Skeletal muscle cell (primary cell): ENCODE results near the gene HNRNPDL.
"Not testable (repeated sequence)": the region's sequence is repeated elsewhere in the genome, so short reads cannot be mapped to it uniquely, and the experiment has no call there.

Experiments
- DNase-seq: peaks from one replicate; pipeline ENCODE4 v3.0.0-alpha.2; 2010; ENCODE audit warnings: low read depth
- H3K4me3 ChIP-seq: 2 replicates; pipeline ENCODE4 v1.5.1; 2011; ENCODE audit warnings: low read depth, mild to moderate bottlenecking, control low read depth, low read length, moderate library complexity

The HNRNPDL gene

GRCh38 chr4:82436130-82436529, 5.9 kb upstream of the HNRNPDL start:
- no peak for DNase-seq
- H3K4me3 ChIP-seq = no peak overlapping the region

GRCh38 chr4:82434949-82435348, 4.7 kb upstream of the HNRNPDL start:
- H3K4me3 ChIP-seq = no peak overlapping the region
- no peak for DNase-seq

DNA sequence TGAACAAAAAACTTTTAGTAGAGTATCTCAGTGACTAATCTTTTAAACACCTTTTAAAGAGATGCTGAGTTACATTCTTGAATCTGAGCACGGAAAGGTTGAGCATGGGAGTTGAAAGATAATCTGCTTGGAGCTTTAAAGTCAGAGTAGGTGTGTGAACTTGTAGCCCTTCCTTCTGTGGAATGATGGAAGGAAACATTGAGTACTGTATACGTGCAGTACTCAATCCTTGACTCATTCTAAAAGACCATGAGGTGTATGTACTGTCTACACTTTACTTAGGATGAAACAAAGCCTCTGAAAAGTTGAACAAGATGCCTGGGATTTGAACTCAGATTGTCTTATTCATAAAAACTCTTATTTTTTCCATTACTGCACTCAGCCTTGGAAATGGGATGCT, 3.5 kb upstream of the HNRNPDL start:
- no peak for DNase-seq
- H3K4me3 ChIP-seq = no peak overlapping the region

- no peak for DNase-seq
- no peak overlapping the region for H3K4me3 ChIP-seq
Observed at GRCh38 chr4:82432596-82432995, 2.3 kb upstream of the HNRNPDL start.

DNA sequence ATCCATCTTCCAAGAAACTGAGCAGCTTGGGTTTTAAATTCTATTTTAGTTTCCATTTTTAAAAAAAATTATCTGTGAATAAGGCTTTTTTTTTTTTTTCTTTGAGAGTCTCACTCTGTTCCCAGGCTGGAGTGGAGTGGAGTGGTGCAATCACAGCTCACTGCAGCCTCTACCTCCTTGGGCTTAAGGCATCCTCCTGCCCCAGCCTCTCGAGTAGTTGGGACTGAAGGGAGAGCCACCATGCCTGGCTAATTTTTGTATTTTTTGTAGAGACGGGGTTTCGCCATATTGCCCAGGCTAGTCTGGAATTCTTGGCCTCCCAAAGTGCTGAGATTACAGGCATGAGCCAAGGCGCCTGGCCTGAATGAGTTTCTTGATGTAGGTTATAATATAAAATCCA, 1.6 kb upstream of the HNRNPDL start:
- peak overlapping the region; percentile 93 for H3K4me3 ChIP-seq
- DNase-seq = no peak

- no peak for DNase-seq
- H3K4me3 ChIP-seq = peak overlapping the region; percentile 93
Observed at GRCh38 chr4:82430964-82431745, 893 bp upstream of the HNRNPDL start.

DNA sequence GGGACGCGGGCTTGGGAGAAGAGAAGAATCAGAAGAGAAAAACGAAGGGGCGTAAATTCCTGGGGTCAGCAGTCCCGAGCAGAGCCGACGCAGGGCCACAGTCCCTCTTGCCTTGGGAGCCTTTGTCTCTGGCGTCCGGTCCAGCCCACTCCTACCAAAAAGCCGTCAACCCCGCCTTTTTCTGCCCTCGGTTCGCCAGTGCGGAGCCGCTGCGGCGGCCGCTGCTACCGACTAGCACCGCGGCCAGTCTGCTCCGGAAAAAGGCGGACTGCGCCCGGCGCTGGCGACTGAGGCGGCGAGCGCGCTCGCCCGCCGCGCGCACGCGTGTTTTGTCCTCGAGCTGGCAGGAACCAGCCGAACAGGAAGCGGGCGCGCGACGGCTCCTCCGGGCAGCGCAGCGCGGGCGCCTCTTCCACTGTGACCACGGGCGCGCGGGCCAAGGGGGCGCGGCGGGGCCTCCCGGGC, 502 bp downstream of the HNRNPDL start:
- peak overlapping the region; percentile 93 for H3K4me3 ChIP-seq
- DNase-seq = no peak

- DNase-seq = peak; percentile 56
- H3K4me3 ChIP-seq = peak overlapping the region; percentile 93
Observed at GRCh38 chr4:82428969-82429727, 1.1 kb downstream of the HNRNPDL start.

DNA sequence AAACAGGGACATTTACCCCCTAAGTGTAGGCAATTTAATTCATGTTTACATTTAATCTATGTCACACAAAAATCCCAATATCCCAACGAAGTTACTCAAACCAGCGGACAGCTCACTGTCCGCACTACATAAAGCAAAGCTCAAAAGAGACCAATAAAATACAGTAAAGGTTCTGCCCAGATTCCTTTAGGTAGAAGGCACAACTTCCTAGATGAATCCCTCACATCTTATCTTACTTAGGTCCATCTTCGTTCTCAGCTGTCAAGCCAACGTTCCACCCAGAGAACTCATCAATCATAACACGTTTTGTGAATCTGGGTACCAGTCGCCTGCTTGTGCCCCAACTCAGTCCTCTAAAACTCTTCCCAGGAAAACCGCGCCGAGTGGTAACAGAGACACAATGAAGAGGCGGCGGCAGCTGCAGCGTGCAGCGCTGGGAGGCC, 1.7 kb downstream of the HNRNPDL start:
- no peak for DNase-seq
- peak overlapping the region; percentile 93 for H3K4me3 ChIP-seq

- H3K4me3 ChIP-seq = no peak overlapping the region
- no peak for DNase-seq
Observed at GRCh38 chr4:82425478-82425877, 4.8 kb downstream of the HNRNPDL start.

GRCh38 chr4:82423245-82424054, 6.8 kb downstream of the HNRNPDL start:
- no peak overlapping the region for H3K4me3 ChIP-seq
- DNase-seq = no peak

- DNase-seq = no peak
- H3K4me3 ChIP-seq = no peak overlapping the region
Observed at GRCh38 chr4:82422616-82423015, 7.6 kb downstream of the HNRNPDL start.

GRCh38 chr4:82421796-82422560, 8.3 kb downstream of the HNRNPDL start:
- H3K4me3 ChIP-seq = no peak overlapping the region
- no peak for DNase-seq

- DNase-seq = no peak
- H3K4me3 ChIP-seq = no peak overlapping the region
Observed at GRCh38 chr4:82419451-82419850, 10.8 kb downstream of the HNRNPDL start.

DNA sequence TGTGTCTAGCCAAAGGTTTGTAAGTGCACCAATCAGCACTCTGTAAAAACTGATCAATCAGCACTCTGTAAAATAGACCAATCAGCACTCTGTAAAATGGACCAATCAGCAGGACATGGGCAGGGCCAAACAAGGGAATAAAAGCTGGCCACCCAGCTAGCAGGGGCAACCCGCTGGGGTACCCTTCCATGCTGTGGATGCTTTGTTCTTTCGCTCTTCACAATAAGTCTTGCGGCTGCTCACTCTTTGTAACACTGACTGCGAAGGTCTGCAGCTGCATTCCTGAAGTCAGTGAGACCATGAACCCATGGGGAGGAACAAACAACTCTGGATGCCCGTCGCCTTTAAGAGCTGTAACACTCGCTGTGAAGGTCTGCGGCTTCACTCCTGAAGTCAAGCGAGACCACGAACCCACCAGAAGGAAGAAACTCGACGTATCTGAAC, 14.3 kb downstream of the HNRNPDL start:
- DNase-seq = no peak
- no peak overlapping the region for H3K4me3 ChIP-seq

DNA sequence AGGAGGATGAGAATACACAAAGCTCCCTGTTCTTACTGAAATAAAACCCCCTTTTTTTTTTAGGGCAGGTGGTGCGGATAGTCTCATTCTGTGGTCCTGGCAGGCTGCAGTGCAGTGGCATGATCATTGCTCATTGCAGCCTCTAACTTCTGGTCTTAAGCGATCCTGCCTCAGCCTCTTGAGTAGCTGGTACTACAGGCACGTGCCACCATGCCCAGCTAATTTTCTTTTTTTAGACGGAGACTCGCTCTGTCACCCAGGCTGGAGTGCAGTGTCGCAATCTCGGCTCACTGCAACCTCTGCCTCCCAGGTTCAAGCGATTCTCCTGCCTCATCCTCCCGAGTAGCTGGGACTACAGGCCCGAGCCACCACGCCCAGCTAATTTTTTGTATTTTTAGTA, 15.2 kb downstream of the HNRNPDL start:
- H3K4me3 ChIP-seq, DNase-seq: not testable (repeated sequence)

GRCh38 chr4:82403725-82404124, 26.5 kb downstream of the HNRNPDL start:
- no peak for DNase-seq
- no peak overlapping the region for H3K4me3 ChIP-seq

DNA sequence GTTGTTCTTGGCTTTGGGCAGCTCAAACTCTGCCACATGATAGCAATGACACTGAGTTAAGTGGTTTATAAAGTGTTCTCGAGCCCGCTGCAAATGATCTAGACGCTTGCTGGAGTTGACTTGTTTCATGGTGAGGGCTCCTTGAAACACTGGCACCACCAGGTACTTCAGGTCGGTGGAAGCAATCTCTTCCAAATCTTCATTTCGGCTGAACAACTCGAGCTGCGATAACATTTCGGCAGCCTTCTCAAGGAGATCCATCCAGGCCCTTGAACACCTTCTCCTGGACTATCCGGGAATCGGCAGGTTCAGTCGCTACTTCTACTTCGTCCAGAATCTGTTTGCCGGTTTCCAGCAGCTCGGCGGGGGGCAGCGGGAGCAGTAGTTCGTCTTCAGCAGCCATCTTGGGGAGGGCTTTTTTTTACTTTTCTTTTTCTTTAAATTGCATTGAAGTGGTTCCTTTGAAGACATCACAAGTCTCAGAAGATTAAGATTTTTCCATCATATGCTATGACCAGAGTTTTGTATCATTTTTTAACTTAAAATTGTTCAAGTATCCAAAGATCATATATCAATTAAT, 28.0 kb downstream of the HNRNPDL start:
- no peak overlapping the region for H3K4me3 ChIP-seq
- no peak for DNase-seq

DNA sequence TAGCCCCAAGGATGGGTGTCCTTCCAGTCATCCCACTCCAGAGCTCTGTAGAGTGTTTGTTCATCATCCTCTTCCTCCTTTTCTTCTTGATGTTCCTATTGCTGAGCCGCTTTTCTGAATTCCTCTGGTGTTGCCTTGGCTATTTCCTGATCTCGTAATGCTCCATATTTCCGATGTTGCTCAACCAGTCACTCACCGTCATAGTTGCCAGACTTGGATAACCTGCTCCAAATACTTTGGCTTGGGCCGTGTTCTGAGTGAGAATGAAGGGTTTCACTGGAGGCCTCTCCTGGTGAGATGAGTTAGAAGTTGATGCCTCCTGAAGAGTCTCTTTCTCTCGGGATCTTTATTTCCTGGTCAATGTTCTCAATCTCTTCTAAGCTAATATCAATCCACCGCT, 28.7 kb downstream of the HNRNPDL start:
- DNase-seq = no peak
- no peak overlapping the region for H3K4me3 ChIP-seq
